ENCODE results near the gene PHC2.

GRCh38 chr1:33390542-33390941, 40.4 kb downstream of the PHC2 start:
- TF ChIP-seq, protein P1, sequence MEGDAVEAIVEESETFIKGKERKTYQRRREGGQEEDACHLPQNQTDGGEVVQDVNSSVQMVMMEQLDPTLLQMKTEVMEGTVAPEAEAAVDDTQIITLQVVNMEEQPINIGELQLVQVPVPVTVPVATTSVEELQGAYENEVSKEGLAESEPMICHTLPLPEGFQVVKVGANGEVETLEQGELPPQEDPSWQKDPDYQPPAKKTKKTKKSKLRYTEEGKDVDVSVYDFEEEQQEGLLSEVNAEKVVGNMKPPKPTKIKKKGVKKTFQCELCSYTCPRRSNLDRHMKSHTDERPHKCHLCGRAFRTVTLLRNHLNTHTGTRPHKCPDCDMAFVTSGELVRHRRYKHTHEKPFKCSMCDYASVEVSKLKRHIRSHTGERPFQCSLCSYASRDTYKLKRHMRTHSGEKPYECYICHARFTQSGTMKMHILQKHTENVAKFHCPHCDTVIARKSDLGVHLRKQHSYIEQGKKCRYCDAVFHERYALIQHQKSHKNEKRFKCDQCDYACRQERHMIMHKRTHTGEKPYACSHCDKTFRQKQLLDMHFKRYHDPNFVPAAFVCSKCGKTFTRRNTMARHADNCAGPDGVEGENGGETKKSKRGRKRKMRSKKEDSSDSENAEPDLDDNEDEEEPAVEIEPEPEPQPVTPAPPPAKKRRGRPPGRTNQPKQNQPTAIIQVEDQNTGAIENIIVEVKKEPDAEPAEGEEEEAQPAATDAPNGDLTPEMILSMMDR (IDR thresholded peaks at IDR 0.05; ENCODE audit: low read length): no peak
- no peak for TF ChIP-seq EZH2 (optimal IDR thresholded peaks at IDR 0.05; ENCODE audit: low read depth, low read length)
